Hypothalamus (tissue), 51 donors: ENCODE data around the gene LTO1.
"Not testable (repeated sequence)": the region's sequence is repeated elsewhere in the genome, so short reads cannot be mapped to it uniquely, and the experiment has no call there.

Source experiments
- DNase-seq, 51 donors: peaks; one replicate each; lab custom pipeline; 2025; lab: John Stamatoyannopoulos, UW

LTO1 gene

DNA sequence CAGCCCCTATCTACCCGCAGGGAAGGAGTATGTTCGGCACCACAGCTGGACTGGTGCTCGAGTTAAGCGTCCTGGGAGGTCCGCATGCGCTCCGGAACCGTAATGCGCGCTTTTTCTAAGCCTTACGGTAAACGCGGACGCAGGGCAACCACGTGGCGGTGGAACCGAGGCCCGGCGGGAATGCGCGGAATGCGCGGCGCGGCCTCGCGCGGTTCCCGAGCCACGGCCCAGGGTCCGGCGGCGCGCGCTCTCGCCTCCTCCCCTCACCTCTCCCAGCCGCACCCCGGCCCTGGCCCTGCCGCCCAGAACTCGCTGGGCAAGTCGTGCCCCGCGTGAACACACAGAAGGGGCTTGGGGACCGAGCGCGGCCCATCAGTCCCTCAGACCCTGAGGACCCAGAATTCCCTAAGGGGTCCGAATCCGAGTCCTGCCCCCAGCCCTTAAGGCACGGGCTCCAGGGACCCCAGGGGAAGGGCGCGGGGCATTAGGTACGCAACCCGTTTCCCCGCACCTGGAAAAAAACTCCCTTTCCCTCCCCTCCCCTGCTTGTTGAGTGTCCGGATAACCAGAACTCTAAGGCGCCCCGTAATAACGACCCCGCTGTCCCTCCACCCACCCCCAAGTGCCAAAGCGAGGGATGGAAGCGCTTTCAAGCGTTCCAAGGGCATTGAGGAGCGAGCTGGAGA is 38.5 kb downstream of the LTO1 start:
- DNase-seq = peak in 34 of 51 donors; percentile 4 to 66 (median 31)

DNA sequence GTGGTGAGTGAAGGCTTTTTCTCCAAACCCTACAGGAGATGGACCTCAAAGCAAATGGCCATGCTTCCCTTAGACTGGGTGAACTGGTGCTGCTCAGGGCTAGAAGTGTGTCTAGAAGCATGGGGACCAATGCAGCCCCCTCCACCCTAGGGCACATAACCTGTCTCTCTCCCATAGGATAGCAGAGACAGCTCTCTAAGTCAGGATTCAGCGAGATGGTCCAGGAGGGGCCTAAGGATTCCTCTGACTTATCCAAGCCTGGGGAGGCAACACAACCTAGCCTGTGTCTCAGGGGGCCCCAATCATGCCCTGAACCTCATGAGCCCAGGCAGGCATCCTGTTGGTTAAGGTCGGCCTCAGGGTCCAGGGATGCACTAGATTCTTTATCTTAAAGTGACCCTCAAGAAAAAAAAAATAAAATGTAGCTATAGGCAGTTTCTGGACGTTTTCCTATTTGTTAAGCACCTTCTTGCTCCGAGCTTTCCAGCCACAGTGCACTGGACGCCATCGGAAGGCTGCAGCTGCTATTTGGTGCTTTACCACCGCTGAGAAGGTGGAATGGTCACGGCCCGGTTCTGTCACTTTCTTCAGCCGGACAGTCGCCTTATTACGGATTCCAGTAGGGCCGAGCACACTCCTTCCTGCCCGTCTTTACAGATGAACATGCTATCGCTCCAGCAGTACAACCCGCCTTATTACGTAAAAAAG is 39.2 kb downstream of the LTO1 start:
- no peak for DNase-seq

DNA sequence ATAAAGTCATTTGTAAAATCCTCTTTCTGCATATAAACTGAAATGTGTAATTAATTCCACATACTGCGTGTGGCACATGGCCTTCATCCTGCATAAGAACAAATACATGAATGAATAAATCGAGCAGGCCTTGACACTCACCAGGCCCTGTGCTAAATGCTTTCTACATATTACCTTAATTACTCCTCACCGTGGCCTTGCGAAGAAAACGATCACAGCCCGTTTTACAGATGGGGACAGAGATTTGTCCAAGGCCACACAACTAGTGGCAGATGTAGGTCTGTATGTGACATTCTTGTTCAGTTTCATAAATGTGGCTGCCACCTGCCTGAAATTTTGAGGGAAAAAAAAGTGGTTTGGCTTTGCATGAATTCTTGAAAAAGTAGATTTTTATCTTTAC is 40.0 kb downstream of the LTO1 start:
- DNase-seq = no peak

DNA sequence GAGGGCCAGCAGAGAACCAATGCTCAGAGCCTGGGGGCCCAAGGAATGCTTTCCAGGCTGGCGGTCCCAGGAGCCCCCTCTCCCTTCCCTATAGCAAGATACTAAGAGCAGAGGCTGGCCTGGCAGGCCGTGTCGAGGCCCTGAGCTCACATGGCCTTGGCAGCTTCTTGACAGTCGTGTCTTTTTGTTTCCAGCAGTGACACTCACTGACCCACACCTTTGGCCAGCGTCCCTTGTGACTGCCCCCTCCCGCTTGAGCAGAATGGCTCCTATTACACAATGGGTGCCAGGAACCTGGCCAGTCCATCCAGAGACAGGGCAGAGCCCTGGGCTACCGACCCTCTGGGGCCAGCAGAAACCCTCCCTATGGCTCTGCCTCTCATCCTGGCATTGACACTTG is 40.6 kb downstream of the LTO1 start:
- no peak for DNase-seq

DNA sequence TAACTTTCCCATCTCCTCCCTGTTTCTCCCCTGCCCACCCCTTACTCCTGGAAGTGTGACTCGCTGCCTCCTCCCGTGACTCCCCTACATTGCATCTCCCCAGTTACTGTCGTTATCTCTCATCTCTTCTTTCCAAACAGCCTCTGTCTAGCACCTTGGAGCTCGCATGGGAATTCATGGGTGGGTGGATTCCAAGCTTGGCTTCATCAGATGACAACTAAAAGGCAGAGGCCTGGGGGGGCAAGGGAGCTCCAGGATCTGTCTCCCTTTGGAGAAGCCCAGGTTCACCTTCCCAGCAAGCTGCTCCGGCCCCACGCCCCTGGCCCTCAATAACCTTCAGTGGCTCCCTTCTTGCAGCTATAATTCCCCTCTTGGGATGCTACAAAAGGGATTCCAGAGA is 41.1 kb downstream of the LTO1 start:
- no peak for DNase-seq

DNA sequence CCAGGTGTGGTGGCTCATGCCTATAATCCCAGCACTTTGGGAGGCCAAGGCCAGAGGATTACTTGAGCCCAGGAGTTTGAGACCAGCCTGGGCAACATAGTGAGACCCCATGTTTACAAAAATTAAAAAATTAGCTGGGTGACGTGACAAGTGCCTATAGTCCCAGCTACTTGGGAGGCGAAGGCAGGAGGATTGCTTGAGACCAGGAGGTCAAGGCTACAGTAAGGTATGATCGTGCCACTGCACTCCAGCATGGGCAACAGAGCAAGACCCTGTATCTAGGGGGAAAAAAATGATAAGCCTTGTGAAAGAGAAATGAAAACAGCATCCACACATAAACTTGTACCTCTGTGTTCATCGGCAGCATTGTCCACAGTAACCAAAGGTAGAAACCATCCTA is 42.3 kb downstream of the LTO1 start:
- DNase-seq = no peak

DNA sequence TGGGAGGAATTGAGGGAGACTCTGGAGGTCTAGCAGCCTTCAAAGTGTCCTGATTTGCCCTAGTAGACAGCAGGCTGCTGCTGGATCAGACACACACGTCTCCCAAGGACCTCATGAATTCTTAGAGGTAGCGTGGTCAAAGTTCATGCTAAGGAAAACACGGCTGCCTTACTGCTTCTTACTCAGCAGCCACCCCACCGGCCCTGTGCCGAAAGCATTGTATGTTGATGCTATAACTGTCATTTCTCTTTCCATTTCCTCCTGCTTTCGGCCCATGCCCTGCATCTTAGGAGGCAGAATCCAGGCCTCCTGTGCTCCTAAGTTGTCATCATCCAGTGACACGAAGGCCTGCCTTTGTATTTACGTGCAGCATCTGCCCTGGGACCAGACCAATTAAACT is 44.7 kb downstream of the LTO1 start:
- no peak for DNase-seq

DNA sequence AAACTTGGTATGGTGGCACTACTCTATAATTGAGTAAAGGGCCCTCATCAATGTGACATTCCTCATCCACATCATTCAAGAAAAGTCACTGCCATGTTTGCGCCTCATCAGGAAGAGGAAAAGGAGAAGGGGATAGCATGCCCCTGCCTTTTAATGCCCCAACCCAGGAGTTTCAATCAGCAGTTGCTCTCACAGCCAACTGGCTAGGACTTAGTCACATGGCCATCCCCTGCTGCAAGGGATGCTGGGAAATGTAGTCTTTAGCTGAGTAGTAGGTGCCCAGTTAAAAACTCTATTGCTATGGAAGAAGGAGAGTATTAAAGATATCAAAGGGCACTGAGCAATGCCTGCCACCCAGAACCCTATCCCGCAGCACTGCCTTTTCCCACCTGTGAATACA is 45.1 kb downstream of the LTO1 start:
- DNase-seq = no peak

DNA sequence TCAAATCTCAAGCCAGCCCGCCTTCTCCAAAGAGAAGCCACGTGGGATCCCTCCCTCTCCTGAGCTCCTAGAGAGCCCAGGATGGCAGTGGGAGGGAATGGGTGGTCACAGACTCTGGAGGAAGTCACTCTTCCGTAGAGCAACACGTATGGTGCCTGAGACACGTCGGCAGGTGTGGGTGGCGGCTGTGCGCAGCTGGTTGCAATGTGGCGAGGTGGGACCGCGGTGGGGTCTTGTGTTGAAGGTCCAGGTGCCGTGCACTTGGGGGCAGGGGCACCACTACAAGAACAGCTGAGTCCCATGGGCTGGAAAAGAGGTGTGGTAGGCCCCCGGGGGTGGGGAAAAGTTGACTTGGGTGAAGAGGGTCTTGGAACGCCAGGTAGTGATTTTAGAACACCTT is 47.6 kb downstream of the LTO1 start:
- DNase-seq = no peak

DNA sequence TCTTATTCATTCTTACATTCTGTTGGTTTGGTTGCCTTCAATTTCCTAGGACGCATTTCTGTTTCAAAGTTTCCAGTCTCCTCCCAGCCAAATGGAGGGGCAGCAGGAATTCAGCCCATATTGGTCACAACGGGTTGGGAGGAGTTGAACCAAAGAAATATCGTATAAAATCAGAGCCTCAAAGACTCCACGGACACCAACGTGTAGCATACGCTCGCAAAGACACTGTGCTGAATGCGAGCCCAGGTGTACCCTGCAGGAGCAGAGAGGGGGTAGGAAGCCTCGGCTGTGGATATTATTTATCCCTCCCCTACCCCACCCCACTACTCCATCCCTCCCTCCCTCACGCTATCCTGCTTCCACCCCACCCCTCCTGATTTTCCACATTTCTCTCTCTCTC is 49.7 kb downstream of the LTO1 start:
- no peak for DNase-seq

DNA sequence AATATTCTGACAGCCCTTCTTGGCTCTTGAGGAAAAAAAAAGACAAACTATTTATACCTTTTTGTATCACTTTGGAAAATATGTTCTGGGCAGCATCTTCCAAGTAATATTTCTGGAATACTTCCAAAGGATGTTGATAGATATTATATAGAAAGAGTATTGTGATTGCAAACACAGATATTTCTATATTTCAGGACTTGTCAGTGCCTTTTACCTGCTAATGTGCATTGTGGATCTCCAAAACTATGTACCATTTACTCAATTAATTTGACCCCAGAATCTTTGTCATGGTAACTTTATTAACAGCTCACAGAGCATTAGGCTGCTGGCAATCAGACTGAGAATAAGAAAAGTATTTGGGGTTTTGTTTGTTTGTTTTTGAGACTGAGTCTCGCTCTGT is 50.9 kb downstream of the LTO1 start:
- no peak for DNase-seq

DNA sequence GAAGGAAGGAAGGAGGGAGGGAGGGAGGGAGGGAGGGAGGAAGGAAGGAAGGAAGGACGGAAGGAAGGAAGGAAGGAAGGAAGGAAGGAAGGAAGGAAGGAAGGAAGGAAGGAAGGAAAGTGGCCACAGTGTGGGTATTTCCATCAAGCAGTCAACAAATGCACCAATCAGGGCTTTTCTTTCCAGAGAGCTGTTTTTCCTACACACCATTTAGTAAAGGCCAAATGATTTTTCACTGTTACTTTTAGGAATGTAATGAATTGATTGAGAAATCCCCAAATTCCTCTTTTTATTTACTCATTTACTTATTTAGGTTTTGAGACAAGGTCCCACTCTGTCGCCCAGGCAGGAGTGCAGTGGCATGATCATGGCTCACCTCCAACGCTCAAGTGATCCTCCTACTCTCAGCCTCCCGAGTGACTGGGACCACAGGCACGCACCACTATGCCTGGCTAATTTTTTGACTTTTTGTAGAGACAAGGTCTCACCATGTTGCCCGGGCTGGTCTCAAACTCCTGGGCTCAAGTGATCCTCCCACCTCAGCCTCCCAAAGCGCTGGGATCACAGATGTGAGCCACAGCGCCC is 53.0 kb downstream of the LTO1 start:
- DNase-seq = not testable (repeated sequence)

DNA sequence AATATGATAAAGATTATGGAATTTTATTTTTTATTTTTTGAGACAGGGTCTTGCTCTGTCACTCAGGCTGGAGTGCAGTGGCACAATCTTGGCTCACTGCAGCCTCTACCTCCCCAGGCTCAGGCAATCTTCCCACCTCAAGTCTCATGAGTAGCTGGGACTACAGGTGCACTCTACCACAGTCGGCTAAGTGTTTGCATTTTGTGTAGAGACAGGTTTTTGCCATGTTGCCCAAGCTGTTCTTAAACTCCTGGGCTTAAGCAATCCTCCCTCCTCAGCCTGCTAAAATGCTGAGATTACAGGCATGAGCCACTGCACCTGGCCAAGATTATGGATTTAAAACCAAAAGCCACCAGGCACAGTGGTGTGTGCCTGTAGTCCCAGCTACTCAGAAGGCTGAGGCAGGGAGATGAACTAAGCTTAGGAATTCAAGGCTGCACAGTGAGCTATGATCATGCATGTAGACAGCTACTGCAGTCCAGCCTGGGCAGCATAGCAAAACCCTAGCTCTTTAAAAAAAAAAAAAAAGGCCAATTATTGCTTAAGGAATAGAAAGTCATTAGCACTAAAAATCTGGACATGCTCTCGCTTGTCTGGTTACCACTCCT is 54.4 kb downstream of the LTO1 start:
- no peak for DNase-seq

DNA sequence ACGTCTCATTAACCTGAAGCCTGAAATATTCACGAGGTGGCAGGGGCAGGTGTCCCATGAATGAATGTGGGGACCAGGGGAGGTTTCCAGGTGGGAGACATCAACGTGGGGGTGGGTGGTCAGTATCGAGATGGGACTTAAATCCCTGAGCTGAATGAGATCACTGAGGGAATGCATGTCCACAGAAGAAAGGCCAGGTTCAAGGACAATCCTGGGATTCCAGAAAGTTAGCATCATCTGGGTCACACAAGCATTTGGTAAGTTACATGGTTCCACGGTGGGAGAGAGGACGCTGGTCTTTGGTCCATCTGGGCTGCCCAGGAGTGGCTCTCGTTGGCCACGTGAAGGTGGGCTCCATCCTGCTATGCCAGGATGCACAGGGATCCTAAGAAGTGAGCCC is 56.9 kb downstream of the LTO1 start:
- DNase-seq = no peak

DNA sequence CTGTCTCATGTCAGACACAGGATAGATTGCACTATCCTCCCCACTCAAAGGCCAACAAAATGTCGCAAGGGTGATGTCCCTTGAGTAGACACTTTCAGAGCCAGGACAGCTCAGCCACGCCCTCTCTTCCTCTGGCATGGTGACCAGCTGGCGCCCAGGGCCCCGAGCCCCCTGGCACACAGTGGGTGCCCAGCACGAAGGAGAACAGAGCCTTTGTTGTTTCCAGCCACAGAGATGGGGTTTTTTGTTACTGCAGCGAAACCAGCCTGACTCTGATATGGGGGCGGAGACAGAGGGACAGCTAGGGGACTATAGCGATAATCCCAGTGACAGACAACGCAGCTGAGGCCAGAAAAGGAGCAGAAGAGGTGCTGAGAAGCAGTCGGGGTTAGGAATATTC is 57.5 kb downstream of the LTO1 start:
- no peak for DNase-seq

DNA sequence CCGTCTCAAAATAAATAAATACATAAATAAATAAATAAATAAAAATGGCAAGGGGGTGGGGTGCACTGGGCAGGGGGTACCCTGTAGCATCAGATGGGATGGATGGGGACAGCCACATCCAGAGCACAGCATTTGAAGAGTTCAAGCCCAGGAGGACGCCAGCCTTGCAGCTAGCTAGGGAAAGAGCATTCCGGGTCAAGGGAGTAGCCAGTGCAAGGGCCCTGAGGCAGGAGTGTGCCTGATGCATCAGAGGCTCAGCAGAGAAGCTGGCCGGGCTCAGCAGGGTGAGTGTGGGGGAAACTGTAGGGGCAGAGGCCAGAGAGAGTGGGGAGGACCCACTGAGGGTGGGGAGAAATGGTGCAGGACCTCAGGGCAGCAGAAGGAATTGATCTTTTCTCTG is 57.9 kb downstream of the LTO1 start:
- DNase-seq = no peak
